GM19467 (cell line): Measurements from ENCODE around the gene NMNAT2.

ENCODE experiments used
- ATAC-seq: cut with Tn5 transposase; IDR thresholded peaks from one replicate; pipeline ENCODE4 v1.9.1; 2021; ENCODE audit warnings: mild to moderate bottlenecking, moderate library complexity; ENCODE audit not compliant: unreplicated experiment

Gene NMNAT2

GRCh38 chr1:183366116-183366515 lies 52.1 kb downstream of the NMNAT2 start:
- ATAC-seq: no peak

- ATAC-seq: no peak
Observed at GRCh38 chr1:183365676-183366075, 52.5 kb downstream of the NMNAT2 start.

DNA sequence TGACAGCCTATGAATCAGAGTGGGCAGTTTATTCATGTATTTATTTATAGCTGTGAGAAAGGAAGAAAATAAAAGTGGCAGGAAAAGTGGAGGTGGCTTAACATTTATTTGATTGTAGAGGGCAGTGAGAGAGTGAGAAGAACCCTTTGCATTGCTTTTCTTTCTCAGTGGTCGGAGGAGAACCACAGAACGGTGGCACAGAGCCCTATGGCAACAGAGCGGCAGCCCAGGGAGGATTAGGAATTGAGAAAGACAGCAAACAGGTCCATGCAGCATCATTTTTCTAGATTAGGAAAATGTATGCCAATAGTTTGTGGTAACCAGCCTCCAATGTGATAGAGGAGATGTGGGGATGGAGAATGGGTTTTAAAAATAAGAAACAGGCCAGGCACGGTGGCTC lies 53.1 kb downstream of the NMNAT2 start:
- ATAC-seq: no peak

- ATAC-seq: no peak
Observed at GRCh38 chr1:183363972-183364371, 54.2 kb downstream of the NMNAT2 start.

- no peak for ATAC-seq
Observed at GRCh38 chr1:183361081-183361480, 57.1 kb downstream of the NMNAT2 start.

- no peak for ATAC-seq
Observed at GRCh38 chr1:183360473-183360872, 57.7 kb downstream of the NMNAT2 start.

GRCh38 chr1:183356534-183357182 lies 61.5 kb downstream of the NMNAT2 start:
- ATAC-seq: no peak

DNA sequence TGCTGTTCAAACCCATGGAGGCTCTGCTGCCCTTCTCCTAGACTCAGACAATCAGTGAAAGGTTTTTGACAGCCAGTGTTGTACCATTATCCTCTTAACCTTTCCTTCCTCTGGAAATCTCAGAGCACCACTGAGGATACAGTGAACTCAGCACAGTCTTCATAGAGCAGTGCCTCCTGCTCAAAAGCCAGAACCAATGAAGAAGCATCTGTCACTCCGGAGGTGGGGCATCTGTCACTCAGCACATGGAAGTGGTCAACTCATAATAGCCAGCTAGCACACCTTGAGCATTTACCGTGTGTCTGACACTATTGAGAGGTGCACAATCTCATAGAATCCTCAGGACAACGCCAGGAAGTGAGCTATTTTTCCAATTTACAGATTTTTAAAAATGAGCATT lies 62.4 kb downstream of the NMNAT2 start:
- no peak for ATAC-seq

GRCh38 chr1:183355181-183355580 lies 63.0 kb downstream of the NMNAT2 start:
- no peak for ATAC-seq

- ATAC-seq: no peak
Observed at GRCh38 chr1:183353597-183353996, 64.6 kb downstream of the NMNAT2 start.

GRCh38 chr1:183349201-183349711 lies 68.9 kb downstream of the NMNAT2 start:
- no peak for ATAC-seq

DNA sequence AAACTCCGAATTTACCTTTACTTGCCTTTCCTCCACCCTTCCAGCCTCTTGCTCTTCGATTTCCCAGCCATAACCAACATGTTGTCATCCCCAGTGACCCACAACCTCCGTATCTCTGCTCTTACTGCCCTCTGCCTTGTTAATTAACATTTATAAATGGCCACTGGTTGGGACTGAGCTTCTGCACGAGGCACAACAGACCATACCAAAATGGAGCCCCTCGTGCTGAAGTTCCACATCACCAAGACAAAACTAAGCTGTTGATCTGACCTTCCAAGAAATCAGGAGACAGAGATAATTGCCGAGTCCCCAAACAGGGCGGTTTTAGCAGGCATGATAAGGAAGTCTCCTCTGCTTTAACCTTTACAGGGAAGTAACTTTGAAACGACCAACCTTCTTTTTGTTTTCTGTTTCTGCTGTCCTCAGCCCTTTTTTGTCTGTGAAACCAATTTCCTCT lies 71.9 kb downstream of the NMNAT2 start:
- ATAC-seq: no peak

- no peak for ATAC-seq
Observed at GRCh38 chr1:183339556-183340167, 78.5 kb downstream of the NMNAT2 start.

DNA sequence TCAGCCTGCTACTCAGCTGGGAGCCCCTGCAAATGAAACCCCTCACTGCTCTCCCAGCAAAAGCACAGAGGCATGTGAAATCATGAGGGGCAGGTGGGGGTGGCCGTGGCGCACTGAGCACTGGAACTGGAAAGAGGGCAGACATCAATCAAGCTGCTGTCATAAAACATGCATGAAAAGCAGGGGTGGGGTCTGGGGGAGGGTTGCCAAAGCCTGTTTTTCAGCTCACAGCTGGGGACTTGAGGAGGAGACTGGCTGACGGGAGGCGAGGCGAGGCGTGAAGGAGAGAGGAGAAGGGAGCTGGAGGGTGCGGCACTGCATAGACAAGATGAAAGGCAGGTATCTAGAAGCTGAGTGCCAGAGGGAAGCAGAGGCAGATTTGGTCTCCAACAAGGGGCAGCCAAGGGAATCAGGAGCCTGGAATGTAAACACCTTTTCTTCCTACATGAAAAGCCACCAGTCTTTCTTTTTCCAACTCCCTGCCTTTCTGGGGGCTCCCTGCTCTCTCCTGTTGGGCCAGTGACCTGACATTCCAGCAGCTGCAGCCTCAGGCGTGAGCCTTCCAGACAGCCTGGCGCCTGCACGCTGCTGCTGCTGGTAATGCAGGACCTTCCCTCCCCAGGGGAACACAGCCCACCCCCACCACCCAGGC lies 87.0 kb downstream of the NMNAT2 start:
- no peak for ATAC-seq

GRCh38 chr1:183330335-183330734 lies 87.8 kb downstream of the NMNAT2 start:
- ATAC-seq: no peak

DNA sequence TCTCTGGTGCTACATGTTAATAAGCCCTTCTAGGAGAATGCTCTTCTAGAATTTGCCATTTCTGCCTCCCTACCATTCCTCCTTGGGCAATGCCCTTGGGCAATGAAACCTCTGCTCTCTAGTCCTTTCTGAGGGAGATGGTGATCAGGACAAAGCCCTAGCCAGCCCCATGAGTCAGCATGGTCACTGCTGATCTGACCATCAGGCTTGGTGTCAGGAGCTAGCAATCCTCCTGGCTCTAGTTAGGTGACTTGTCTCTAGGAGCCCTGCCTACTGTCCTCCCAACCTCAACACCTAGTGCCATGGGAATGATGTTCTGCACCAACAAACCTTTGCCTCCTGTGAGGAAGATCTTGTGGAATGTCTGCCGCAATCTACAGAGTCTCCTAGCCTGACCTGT lies 89.8 kb downstream of the NMNAT2 start:
- ATAC-seq: no peak

GRCh38 chr1:183327434-183328290 lies 90.5 kb downstream of the NMNAT2 start:
- no peak for ATAC-seq

GRCh38 chr1:183323849-183324683 lies 94.1 kb downstream of the NMNAT2 start:
- ATAC-seq: no peak

GRCh38 chr1:183319606-183320005 lies 98.6 kb downstream of the NMNAT2 start:
- ATAC-seq: no peak

DNA sequence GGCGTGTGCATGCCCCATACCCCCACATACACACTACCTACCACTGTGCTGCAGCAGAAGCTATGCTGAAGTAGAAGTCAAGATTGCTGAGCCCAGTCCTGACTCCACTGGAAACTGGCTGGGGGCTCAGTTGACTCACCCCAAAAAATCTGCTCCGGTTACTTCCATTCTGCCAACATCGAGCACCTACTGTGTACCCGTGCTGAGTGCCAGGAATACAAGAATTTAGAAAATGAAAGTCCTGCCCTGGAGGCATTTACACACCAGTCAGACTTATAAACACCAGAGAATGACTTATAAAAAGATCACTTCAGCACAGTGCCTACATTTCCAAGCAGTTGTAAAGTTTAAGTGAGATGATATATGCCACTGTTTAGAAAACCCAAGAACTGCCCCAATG lies 99.1 kb downstream of the NMNAT2 start:
- ATAC-seq: no peak
